Heart right ventricle (tissue), 16 donors: ENCODE measurements around the gene VANGL2. TPM values are rescaled to one million over a fixed set of nuclear protein-coding genes. Genes with fewer than 3 reads are reported as not detected.

Experiments
- ATAC-seq, 8 donors: fragments of 200-7000 bp; cut with Tn5 transposase; one replicate each; pipeline ENCODE4 v1.9.1; 2020; ENCODE audit warnings: mild to moderate bottlenecking in 8 of 8, moderate library complexity in 8 of 8, moderate number of reproducible peaks in 1 of 8
- DNase-seq, 2 donors: peaks; one replicate each; pipeline ENCODE4 v3.0.0-alpha.2; 2020
- H3K27ac ChIP-seq, 10 donors: fragments of 200-600 bp; sonication (generic) in 2 of 10; one replicate each; pipeline versions ENCODE4 v1.5.0 to v1.8.0; 2020 to 2022; ENCODE audit warnings: mild to moderate bottlenecking in 3 of 10
- H3K27me3 ChIP-seq, 7 donors: fragments of 200-600 bp; one replicate each; pipeline ENCODE4 v1.8.0; 2021 to 2022; ENCODE audit warnings: mild to moderate bottlenecking in 2 of 7
- H3K36me3 ChIP-seq, 9 donors: fragments of 200-600 bp; sonication (generic) in 1 of 9; one replicate each; pipeline versions ENCODE4 v1.5.0 to v1.8.0; 2020 to 2022; ENCODE audit warnings: mild to moderate bottlenecking in 2 of 9
- H3K4me1 ChIP-seq, 9 donors: fragments of 200-600 bp; sonication (generic) in 1 of 9; one replicate each; pipeline versions ENCODE4 v1.5.0 to v1.8.0; 2020 to 2022; ENCODE audit warnings: mild to moderate bottlenecking in 4 of 9
- H3K4me3 ChIP-seq, 10 donors: fragments of 200-600 bp; sonication (generic) in 2 of 10; one replicate each; pipeline versions ENCODE4 v1.5.0 to v1.8.0; 2020 to 2022; ENCODE audit warnings: mild to moderate bottlenecking in 7 of 10, moderate library complexity in 2 of 10
- H3K9me3 ChIP-seq, 11 donors: fragments of 200-600 bp in 10 of 11; sonication (generic) in 2 of 11; one replicate each; pipeline versions ENCODE4 v1.5.0 to v1.8.0; 2013 to 2022; ENCODE audit warnings: mild to moderate bottlenecking in 2 of 11, control low read depth in 1 of 11, moderate library complexity in 1 of 11
- WGBS, 2 donors: extraction: QIAGEN DNeasy Blood & Tissue Kit; methylation state at CpG; one replicate each; pipeline ENCODE4 v1.1.7; 2013; ENCODE audit warnings: inconsistent platforms in 1 of 2; 5-methylcytosine and 5-hydroxymethylcytosine counted together
- intact Hi-C, 10 donors: fragments of 100-400 bp; cut with DNase I; formaldehyde crosslinking; loops; one replicate each; pipeline versions ENCODE4 v1.11.1 to v1.14.2; 2022
- polyA plus RNA-seq, 2 donors: library from polyadenylated mRNA; stranded (reverse); fragments of 200-250 nt; gene quantifications; one replicate each; pipeline ENCODE4 v1.2.3, GENCODE V29; 2013
- total RNA-seq, 10 donors: library from RNA; stranded (reverse); fragmentation: NEBNext Ultra II Directional in 3 of 10; extraction: Animal tissue kit (Norgen Biotek cat#: 25700) in 3 of 10; gene quantifications; one replicate each; pipeline versions ENCODE4 v1.2.1 to v1.2.4, GENCODE V29; 2021 to 2023
- TF ChIP-seq, protein P1 (sequence below), 9 donors: fragments of 200-600 bp; sonication (generic) in 2 of 9; IDR thresholded peaks; one replicate each; pipeline versions ENCODE4 v1.5.0 to v1.8.0; 2021 to 2022; ENCODE audit warnings: antibody characterized with exemption in 9 of 9, mild to moderate bottlenecking in 5 of 9, moderate library complexity in 1 of 9
- donor health status: Arrhythmogenic right ventricular cardiomyopathy.
- donor health status: ischemic (EF 13 %, LVEDD 7.1; RV severe dilation, severe dysfunction).
- donor health status: healthy with polysubstance abuse.
- donor health status: DM: no; HTN: yes; CAD: no.
- donor health status: DM: no; HTN: no; CAD: no.
- donor health status: ischemic (EF 25% LVEDD 6.9; RV normal size, moderate dysfunction).
- donor health status: ischemic (EF 25% LVEDD 5.7; RV mildly dilated, moderate dysfunction).
- donor health status: healthy.
- donor health status: DM: yes; HTN: yes; CAD: no.
- donor health status: Ischemic cardiomyopathy.
- donor health status: ischemic (EF 35%, LVEDD 5.7; RV mildly dilated, moderate dysfunction).
- donor health status: nonischemic (EF 11% LVEDD 7.7; RV severe dilation, severe dysfunction).
- donor health status: DM: yes; HTN: yes; CAD: no.
- donor health status: PGD.
- donor health status: ischemic (EF 29% LVEDD 5.4; RV normal size, mild dysfunction).
- donor health status: nonischemic (EF 23%, LVEDD 6.1; RV moderate dilation, normal function).

The VANGL2 gene
- total and polyA plus RNA-seq, 12 donors = 0.68 to 4.1 (median 1.9) TPM

DNA sequence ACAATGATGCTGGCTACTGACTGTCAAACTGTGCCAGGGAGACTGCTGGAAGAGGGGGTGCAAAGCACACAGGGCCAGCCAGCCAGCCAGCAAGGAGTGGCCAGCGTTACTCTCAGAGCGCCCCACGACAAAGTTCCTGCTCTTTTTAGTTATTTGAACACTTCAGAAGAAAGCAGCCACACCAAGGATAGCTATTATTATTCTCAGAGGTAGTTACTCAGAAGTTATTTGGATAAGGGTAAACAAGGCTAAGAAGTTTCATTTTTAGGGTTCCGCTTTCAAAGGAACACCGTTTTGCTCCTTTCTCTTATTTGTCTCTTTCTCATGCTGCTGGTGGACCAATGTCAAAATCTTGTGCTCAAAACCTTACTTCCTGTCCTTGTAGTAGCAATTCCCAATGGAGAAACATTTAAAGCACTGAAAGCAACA, 59.9 kb downstream of the VANGL2 start:
- no peak for ATAC-seq
- Histone ChIP-seq H3K36me3 (no peaks in the 10 kb centered on the region), H3K4me1 (peaks cover 0 to 8% (median 0%) of the 10 kb centered on the region in 9 donors), H3K4me3 (no peak overlapping the region), H3K9me3 (no peaks in the 10 kb centered on the region), H3K27ac (peak overlapping the region in 2 of 10 donors; percentile 2 to 7), H3K27me3 (peaks cover 0 to 3% (median 0%) of the 10 kb centered on the region in 7 donors)
- TF ChIP-seq, protein P1, sequence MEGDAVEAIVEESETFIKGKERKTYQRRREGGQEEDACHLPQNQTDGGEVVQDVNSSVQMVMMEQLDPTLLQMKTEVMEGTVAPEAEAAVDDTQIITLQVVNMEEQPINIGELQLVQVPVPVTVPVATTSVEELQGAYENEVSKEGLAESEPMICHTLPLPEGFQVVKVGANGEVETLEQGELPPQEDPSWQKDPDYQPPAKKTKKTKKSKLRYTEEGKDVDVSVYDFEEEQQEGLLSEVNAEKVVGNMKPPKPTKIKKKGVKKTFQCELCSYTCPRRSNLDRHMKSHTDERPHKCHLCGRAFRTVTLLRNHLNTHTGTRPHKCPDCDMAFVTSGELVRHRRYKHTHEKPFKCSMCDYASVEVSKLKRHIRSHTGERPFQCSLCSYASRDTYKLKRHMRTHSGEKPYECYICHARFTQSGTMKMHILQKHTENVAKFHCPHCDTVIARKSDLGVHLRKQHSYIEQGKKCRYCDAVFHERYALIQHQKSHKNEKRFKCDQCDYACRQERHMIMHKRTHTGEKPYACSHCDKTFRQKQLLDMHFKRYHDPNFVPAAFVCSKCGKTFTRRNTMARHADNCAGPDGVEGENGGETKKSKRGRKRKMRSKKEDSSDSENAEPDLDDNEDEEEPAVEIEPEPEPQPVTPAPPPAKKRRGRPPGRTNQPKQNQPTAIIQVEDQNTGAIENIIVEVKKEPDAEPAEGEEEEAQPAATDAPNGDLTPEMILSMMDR (IDR thresholded peaks at IDR 0.05) = no peak
- intact Hi-C loops = no loop called here
- 70 to 73% methylated on average over 5 of the region's 5 CpGs for WGBS, 2 donors
- no peak for DNase-seq

DNA sequence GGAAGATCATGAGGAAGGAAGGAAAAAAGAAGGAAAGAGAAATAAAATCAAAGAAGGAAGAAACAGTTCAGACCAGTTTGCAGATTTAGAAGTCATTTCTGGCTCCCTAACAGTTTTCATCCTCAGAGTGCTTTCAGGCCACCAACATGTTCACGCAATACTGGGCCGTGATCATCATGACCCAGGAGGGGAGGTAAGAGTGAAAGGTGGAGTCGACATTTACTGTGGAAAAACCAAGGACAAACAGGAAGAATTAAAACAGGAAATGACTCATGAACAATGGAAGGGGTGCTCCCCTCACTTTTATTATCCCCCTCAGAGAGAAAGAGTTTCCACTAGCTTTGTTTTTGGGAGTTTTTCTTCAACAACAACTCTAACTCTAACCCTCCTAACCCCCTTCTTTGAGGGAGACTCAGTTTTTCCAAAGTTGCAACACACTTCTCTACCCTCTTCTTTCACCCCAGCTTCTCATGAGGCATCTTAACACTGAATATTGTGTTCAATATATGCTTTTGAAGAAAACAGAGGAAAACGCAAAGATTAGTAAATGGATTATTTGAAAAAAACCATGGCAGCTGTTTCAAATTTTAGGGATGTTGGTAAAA, 60.4 kb downstream of the VANGL2 start:
- no peak for ATAC-seq

DNA sequence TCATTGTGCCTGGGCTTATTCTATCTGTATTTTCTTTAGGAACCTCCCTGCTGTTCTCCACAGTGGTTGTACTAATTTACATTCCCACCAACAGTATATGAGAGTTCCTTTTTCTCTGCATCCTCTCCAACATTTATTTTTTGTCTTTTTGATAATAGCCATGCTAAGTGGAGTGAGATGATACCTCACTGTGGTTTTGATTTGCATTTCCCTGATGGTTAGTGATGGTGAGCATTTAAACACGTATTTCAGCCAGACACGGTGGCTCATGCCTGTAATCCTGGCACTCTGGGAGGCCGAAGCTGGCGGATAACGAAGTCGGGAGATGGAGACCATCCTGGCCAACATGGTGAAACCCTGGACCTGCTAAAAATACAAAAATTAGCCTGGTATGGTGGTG, 64.8 kb downstream of the VANGL2 start:
- DNase-seq = no peak
- intact Hi-C loops = no loop called here
- Histone ChIP-seq H3K27ac (no peak overlapping the region), H3K36me3 (no peaks in the 10 kb centered on the region), H3K9me3 (no peaks in the 10 kb centered on the region), H3K27me3 (no peaks in the 10 kb centered on the region), H3K4me1 (peaks cover 0 to 8% (median 0%) of the 10 kb centered on the region in 9 donors), H3K4me3 (no peak overlapping the region)
- TF ChIP-seq, protein P1 (IDR thresholded peaks at IDR 0.05) = no peak
- ATAC-seq = no peak
- WGBS, 2 donors = 94 to 95% methylated on average over 6 of the region's 6 CpGs

More for the DNA sequence above, 60.4 kb downstream of the VANGL2 start:
- DNase-seq = no peak
- Histone ChIP-seq H3K4me1 (peaks cover 0 to 8% (median 0%) of the 10 kb centered on the region in 9 donors), H3K36me3 (no peaks in the 10 kb centered on the region), H3K27me3 (peaks cover 0 to 3% (median 0%) of the 10 kb centered on the region in 7 donors), H3K27ac (peak overlapping the region in 2 of 10 donors; percentile 2 to 7), H3K9me3 (no peaks in the 10 kb centered on the region), H3K4me3 (no peak overlapping the region)
- TF ChIP-seq, protein P1 (IDR thresholded peaks at IDR 0.05) = no peak
- 63 to 73% methylated on average over 4 of the region's 4 CpGs for WGBS, 2 donors
- intact Hi-C loops = no loop called here

DNA sequence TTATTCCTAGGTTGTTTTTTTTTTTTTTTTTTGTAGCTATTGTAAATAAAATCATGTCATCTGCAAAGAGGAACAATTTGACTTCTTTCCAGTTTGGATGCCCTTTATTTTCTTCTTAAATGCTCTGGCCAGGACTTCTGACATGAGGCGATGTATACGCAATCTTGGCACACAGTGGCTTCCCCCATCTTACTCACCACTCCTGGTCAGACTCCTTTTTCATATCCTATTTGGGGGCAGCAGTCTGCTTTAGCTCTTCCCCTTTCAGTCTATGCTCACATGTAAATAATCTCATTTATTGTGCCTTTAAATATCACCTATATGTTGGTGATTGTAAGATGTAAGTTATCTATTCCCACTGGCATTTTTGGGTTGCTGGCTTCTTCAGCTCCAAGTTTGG, 66.6 kb downstream of the VANGL2 start:
- no peak overlapping the region for H3K27ac ChIP-seq
- TF ChIP-seq, protein P1 (IDR thresholded peaks at IDR 0.05) = no peak
- intact Hi-C loops = no loop called here
- H3K27me3 ChIP-seq = peaks cover 0 to 8% (median 0%) of the 10 kb centered on the region in 7 donors
- H3K36me3 ChIP-seq = no peaks in the 10 kb centered on the region
- 78 to 90% methylated on average over 2 of the region's 2 CpGs for WGBS, 2 donors
- H3K9me3 ChIP-seq = no peaks in the 10 kb centered on the region
- ATAC-seq (no peak), DNase-seq (no peak)
- peaks cover 0 to 5% (median 0%) of the 10 kb centered on the region in 9 donors for H3K4me1 ChIP-seq
- no peak overlapping the region for H3K4me3 ChIP-seq
